DMS153 (cell line): ENCODE data around the gene TMEM198.
A peak's percentile ranks its signal among the peaks of the same experiment; 100 is the strongest.

Source experiments
- DNase-seq: peaks from one replicate; lab custom pipeline; 2025; lab: John Stamatoyannopoulos, UW

Gene TMEM198

DNA sequence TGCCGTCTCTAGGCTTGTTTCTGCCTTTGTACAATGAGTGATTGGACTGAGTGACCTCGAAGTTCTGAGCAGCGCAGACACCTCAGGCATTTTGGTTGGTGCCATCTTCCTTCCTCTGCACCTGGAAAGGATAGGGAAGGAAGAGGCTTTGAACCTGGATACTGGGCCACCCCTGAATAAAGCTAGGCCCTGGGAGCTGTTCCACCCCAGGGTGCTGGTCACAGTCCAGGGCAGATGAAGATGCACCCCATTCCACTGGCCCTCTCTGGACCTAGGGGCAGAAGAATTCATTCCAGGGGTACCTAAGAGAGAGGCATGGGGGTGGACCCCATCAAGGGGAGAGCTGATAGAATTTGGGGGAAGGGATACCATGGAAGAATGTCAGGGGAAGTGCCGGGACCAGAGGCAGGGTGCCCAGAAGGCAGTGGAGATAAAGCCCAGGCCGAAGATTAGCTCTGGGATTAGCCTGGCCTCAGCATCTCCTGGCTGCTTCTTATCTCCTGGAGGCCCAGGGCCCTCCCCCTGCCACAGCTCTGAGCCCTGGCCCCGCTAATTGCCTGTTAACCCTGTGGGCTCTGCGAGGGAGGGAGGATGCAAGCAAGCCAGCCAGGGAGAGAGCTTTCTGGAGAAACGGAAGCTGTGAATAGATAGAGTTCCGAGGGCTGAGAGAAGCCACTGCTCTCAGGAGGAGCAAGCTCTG lies 18.1 kb upstream of the TMEM198 start:
- DNase-seq, result no peak

DNA sequence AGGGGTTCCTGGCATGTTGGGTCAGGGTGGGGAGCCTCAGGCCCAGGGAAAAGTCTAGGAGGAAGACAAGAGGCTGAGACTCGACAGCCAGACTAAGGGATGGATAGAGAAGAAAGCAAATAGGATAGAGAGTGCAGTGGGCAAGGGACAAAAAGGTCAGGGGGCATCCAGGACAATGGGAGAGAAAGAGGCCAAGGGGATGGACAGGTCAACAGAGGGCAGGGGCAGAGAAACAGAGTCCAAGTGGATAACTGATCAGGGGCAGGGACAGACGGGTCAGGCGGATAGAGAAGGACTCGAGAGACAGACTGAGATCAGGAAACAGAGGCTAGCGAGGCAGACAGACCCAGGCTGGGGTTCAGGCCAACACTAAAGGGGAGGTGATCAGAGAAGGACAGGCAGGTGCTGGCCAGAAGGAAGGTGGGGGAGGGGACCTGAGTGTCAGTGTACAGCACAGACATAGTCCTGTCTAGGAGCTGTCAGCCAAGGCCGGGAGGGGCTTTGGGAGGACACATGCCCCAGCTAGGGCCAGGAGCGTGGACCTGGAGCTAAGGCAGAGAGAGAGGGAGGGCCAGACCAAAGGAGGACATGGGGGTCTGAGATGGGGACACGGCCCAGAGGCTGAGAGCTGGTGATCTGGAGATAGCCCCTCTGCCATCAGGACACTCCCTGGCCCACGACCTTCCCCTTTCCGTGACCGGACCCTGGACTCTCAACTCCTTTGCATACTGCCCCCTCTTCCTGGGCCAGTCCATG lies 17.3 kb upstream of the TMEM198 start:
- no peak for DNase-seq

DNA sequence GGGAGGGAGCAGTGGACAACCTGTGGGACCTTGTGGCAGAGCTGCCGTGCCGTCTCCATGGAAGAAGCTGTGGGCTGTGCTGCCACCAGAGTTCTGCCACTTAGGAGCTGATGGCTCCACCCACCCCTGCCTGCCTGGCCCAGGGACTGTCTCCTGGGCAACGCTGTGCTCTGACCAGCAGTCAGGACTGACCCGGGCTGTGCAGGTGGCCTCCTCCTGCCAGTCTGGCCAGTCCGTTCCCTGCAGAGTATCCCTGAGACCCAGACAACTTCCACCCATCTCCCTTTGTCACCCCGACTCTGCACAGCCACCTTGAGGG lies 16.8 kb upstream of the TMEM198 start:
- DNase-seq, result no peak

DNA sequence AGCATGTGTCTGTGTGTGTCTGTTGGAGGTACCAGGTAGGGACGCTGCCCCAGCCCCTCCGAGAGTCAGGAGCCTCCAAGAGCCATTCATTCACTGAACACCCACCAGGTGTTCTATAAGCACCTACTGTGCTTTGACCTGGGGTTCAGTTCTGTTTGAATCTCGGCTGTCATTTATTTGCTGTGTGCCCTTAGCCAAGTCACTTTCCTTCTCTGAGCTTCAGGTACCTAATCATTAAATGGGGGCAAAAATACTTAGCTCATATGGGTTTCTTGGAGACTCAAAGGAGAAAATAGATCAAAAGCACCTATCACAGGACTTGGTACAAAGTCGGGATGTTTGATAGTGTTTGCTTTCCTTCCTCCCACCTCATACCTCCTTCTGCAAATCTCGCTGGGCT lies 16.4 kb upstream of the TMEM198 start:
- no peak for DNase-seq

DNA sequence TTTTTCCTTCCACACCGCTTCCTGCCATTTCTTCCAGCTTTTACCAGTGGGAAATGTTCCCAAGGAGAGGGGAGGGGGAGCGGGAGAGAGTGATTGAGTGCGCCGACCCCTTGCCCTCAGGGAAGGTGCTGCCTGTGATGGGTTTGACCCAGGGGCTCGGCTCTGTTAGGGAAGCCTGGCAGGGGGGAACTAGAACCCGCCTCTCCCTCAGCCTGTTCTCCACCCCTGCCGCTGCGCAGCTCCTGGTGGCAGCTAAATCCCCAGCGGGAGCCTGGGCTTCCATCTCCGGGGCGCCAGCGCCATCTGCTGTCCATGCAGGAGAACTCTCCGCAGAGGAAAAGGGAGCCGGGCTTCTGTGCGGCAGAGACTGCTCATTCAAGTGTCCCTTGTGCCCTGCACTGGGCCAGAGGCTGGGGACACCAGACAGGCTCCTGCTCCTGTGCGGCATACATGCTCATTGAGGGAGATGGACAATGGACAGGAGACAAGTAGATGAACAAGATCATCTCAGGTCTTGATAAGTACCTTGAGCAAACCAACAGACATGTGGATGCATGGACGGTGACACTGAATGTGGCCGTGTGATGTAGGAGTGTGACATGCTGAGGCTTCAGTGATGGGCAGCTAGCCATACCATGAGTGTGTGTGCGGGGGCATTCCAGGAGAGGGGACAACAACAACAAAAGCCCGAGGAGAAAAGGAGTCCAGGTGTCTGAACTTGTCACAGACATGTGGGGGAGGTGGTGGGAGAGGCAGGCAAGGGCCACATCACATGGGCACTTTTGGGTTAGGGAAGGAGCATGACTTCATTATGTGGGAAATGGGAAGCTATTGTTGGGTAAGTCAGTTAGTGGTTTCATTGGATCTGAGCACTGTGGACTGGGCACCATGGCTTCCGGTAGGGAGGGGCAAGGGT lies 13.5 kb upstream of the TMEM198 start:
- peak; percentile 62 for DNase-seq

DNA sequence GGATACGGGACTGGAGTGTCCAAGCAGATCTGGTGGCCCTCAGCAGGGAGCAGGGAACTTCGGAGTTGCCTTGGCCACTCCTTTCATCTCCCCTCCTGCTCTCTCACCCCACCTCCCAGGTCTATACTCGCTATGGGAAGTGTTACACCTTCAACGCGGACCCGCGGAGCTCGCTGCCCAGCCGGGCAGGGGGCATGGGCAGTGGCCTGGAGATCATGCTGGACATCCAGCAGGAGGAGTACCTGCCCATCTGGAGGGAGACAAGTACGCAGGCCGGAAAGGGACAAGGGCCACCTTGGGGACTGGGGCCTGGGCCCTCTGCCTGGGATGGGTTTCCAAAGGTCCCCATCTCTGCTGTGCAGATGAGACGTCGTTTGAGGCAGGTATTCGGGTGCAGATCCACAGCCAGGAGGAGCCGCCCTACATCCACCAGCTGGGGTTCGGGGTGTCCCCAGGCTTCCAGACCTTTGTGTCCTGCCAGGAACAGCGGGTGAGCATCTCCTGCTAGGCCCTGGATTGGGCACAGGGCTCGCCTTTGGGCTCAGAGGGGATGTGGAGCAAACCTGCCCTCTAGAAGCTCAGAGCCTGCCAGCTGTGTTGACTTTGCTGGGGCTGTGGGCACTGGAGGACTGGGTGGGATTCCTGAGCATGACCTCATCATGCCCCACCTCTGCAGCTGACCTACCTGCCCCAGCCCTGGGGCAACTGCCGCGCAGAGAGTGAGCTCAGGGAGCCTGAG lies 12.0 kb upstream of the TMEM198 start:
- no peak for DNase-seq

DNA sequence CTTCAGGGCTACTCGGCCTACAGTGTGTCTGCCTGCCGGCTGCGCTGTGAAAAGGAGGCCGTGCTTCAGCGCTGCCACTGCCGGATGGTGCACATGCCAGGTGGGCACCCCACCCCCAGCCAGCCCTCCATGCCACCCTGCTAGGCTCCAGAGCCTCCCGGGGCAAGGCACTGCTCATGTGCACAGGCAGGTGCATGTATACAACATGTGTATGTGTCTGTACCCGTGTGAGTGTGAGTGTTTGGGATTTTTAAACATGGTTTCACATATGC lies 11.5 kb upstream of the TMEM198 start:
- DNase-seq, result no peak

DNA sequence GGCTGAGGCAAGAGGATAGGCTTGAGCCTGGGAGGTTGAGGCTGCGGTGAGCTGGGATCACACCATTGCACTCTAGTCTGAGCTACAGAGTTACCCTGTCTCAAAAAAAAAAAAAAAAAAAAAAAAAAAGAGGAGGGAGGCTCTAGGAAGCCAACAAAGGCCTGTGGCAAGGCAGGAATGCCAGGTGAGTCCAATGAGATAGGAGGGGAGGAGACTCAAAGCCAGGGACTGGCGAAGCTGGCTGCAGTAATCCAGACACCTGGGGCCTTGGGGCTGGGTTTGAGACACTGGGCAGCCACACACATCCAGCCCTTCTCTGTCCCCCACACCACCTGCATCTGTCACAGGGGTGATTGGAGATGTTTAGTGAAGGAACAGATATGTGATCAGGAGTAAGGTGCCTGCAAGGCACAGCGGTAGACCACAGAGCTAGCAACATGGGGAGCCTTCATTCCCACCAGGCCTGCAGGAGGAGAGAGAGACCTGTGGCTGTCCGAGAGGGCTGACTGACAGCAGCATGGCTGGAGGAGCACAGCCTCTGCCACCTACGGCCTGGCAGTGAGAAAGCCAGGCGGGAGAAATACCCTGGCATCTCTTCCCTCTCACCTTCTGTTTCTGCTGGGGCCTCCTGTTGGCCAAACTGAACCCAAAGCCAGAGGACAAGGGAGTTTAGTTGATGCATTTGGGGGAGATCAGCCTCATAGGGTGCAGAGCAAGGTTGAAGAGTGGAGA lies 9.7 kb upstream of the TMEM198 start:
- DNase-seq, result no peak

DNA sequence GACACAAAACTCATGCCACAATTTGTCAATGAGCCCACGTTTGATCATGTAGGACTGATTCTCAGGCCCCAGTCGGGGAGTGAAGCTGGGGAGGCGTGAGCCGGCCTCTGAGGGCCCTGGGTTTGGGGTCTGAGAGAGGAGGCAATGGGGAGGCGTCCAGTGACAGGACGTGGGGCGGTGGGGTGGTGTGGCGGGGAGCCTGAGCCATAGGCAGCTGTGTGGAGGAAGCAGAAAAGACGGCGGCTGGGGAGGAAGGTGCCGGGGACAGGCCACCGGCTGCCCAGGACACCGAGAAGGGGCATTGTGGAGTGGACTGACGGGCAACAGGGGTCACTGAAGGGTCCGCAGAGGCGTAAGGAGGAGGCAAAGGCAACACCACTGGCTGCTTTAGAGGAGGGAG lies 7.4 kb upstream of the TMEM198 start:
- no peak for DNase-seq

DNA sequence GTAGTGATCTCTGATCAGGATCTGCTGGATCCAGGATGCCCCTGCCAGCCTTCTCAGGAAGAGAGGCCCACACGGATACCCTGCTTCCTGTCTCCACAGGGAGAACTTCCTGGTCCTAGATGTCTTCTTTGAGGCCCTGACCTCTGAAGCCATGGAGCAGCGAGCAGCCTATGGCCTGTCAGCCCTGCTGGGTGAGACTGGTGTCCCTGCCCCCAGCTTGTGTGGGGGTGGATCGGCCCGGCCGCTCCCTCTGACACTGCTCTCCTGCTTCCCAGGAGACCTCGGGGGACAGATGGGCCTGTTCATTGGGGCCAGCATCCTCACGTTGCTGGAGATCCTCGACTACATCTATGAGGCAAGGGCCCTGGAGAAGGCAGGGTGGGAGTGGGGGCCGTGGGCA lies 6.9 kb upstream of the TMEM198 start:
- DNase-seq, result no peak

DNA sequence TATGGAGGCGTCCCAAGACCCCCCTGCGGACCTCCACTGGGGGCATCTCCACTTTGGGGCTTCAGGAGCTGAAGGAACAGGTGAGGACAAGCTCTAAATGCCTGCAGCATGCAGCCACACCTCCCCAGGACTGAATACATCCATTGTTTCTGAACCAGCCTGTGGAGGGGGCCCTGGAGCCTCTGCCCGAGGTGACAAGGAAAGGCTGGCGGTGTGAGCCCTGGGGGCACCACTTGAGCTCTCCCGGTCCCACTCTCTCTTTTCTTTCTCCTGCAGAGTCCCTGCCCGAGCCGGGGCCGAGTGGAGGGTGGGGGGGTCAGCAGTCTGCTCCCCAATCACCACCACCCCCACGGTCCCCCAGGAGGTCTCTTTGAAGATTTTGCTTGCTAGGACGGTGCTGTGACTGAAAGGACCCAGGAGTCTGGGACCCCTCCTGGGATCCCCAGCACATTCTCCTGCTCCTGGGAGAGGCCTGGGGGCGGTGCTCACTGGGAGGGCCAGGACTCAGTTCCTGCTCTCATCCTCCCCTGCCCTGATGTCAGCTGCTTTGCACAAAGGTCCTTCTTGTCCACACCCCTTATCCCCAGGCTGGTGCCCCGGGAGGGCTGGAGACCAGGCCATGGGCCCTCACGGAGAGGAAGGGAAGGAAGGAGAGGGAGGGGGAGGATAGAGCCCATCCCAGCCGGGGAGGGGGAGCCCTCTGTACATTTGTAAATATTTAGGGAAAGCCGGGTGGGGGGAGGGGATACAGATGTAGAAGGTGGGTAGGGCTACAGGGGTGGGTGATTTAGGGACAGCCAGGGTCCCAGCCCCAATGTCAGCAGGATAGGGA lies 6.0 kb upstream of the TMEM198 start:
- DNase-seq, result no peak

DNA sequence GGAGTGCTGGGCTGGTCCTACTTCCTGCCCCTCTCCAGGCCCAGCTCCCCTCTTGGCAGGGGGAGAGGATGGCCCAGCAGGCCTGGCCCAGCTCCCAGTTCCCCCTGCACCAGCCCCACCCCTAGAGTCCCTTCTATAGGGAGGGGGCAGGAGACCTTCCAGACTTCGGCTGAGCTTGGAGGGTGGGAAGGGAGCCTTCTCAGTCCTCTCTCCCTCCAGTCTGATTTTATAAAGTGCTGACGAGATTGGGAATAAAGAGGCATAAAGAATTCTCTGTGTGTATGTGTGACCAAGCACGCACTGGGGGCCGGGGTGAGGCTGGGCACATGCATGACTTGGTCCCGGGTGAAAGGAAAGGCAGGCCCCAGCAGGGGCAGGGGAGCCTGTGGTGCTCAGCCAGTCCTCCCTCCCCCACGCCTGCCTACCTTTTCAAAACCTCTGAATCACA lies 5.3 kb upstream of the TMEM198 start:
- no peak for DNase-seq

DNA sequence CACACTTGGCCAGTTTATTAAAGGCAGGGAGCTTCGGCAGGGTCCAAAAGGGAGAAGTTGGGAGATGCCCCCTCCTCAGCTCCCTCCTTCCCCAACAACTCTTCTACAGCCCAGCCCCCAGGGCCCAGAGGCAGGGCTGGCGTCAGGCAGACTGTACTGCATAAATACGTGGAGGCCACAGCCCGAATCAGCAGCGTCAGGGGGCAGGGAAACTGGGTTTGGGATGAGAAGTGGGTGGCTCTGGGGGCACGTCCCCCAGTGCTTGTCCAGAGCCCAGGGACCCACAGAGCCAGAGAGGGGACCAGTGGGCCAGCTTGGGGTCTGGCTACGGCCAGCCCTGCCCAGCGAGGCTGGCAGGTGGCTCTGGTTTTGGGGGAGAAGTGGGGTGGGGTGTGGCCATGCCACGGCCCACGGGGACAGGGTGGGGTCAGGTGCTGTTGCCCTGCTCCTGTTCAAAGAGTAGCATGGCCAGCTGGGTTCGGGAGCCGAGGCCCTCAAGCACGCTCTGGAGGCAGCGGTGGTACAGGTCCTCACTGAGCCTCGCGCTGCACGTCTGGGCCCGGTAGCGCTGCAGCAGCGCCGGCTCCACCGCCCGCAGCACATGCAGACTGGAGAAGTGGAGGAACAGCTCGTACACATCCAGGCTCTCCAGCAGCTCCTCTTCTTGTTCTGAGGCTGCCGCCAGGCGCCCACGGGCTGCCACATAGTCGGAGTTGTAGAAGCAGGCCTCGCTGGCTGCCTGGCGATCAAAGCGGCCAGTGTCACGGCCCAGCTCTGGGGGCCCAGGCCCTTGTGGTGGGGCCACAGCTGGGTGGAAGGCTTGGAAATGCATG lies 4.7 kb upstream of the TMEM198 start:
- no peak for DNase-seq

DNA sequence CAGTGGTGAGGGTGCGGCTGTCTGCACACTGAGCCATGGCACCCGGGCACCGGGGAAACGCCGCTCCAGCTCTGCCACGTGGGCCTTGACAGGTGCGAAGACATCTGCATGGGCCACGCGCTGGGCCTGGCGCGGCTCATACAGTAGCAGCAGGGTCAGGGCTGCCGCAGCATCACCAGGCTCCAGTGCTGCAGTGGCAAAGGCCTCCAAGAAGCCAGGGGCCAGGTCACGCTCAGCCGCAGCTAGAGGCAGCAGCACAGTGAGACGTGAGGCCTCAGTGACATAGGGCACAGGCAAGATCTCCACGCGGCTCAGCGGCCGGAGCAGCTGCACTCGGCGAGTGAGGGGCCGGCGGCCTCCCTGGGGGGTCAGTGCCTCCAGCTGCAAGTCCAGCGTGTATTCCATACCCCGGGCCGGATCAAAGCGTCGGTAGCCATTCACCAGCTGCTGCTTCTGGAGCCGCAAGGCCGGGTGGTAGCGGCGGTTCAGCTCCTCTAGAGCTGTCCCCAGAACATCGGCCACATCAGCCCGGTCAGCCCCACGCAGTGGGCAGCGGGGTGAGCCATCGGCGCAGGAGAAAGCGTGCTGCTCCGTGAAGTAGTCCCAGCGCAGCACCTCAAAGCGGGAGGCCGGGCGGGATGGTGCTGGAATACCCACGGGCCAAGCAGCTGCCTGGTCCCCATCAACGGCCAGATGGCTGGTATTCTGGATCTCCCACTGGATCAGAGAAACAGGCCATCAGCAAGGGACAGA lies 3.7 kb upstream of the TMEM198 start:
- DNase-seq, result no peak

DNA sequence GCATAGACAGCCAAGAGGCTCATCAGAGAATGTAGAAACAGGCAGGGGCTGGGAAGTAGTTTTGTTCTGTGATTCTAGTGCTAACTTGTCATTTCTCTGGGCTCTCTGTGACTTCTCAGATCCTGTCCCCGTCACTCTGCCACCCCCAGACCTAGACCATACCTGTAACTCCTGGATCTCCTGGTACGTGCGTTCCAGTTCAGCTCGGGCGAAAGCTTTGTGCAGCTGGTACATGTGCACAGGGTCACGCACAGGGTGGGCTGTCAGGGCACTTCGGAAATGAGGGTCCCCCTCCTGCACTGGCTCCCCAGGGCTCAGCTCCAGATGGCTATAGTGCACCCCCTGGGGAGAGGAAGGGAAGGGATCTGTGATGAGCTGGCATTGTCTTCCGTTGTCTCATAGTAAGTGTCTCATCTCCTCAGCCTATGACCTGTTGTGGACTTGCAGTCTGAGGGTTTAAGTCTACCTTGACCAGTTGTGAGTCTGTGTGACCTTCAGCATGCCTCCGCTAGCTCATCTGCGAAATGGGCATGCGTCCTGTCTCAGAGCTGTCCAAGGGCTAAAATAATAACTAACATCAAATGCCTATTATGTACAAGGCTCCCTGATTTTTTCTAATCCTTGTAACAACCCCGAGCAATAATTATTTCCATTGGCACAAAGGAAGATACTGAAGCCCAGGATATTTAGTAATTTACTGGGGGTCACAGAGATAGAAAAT lies 2.9 kb upstream of the TMEM198 start:
- DNase-seq, result no peak

DNA sequence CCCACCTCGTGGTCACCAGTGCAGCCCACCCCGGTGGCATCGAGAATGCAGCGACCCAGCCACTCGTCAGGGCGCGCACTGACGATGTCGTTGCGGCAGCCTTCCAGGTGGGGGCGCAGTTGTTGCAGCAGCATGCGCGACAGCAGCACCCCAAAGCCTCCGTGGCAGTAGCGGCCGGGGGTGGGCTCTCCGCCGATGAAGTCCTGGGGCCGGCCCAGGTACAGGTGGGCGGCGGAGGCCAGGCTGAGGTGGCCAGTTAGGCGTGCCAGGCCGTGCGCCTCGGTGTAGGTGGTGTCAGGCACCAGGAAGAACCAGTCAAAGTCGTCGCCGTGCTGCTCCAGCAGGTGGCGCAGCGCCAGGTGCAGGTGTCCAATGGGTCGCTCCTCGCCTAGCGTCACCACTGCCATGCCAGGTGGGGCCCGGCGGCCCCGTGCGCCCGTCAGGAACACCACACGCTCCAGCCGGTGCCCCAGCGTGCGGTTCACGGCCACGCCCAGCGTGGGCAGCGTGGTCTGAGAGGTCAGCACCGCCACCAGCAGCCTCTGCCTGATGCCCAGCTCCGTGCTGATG lies 2.1 kb upstream of the TMEM198 start:
- DNase-seq, result peak; percentile 71

DNA sequence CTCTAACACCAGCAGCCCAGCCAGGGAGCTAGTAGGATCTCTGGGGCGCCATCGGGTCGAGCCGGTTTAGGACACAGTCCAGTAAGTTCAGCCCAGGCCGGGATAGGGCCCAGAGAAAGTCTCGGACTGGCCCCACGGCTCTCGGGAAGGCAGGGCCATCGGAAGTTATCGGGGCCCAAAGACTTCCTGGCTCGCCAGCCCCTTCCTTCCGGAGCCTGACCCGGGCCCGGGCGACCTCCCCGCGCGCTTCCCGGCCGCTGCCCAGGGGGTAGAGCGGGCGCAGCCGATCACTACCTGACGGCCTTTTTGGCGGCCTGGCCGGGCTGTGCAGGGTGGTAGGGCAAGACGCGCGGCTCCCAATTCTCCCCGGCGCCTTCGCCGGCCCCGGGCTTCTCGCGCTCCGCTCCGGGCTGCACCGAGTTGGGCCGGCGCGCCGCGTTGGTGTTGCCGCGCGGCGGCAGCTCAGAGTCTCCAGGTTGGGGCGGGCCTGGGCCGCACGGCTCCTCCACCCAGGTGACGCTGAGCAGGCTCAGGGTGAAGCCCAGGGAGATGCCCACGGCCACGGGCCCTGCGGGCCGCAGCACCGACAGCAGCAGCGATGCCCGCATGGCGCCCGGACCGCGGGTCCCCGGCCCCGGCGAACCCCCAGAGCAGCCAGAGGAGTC lies 765 bp upstream of the TMEM198 start:
- no peak for DNase-seq

DNA sequence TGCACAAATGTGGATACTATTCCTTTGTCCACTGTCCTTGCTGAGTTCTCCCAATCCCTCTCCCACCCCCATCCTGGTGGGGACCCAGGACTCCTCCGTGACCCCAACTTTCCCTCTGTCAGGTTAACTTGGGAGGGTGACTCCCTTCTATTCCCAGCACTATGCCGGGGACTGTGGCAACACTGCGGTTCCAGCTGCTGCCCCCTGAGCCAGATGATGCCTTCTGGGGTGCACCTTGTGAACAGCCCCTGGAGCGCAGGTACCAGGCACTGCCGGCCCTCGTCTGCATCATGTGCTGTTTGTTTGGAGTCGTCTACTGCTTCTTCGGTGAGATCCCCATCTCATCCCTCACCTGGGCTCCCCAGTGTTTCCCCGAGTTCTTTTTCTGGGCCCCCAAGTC lies 739 bp downstream of the TMEM198 start:
- no peak for DNase-seq
